GM12878 (cell line): Measurements from ENCODE around the gene SLC2A5.

Experiments used
- HDAC2 ChIP-seq: fragments of 200-600 bp; sonication (generic); IDR thresholded peaks from 2 replicates; pipeline ENCODE4 v1.6.1; 2017
- PAX8 ChIP-seq: fragments of 450-650 bp; IDR thresholded peaks from 2 replicates; pipeline ENCODE4 v1.6.1; 2017; ENCODE audit warnings: mild to moderate bottlenecking, moderate library complexity
- RB1 ChIP-seq: fragments of 450-650 bp; formaldehyde crosslinking; IDR thresholded peaks from 2 replicates; pipeline ENCODE4 v1.6.1; 2017; ENCODE audit warnings: mild to moderate bottlenecking, borderline replicate concordance
- TF ChIP-seq, protein P1 (sequence below), 3 experiments: IDR thresholded peaks in 2 of 3; conservative IDR thresholded peaks in 1 of 3; 2 replicates each; pipeline ENCODE4 v1.5.1; 2011; ENCODE audit warnings: low read depth in 3 of 3, low read length in 3 of 3, mild to moderate bottlenecking in 3 of 3, control low read depth in 2 of 3, moderate library complexity in 2 of 3, inconsistent platforms in 1 of 3, mixed read lengths in 1 of 3; ENCODE audit not compliant: control insufficient read depth in 2 of 3, insufficient read depth in 1 of 3; ENCODE audit errors: extremely low read depth in 1 of 3

DNA sequence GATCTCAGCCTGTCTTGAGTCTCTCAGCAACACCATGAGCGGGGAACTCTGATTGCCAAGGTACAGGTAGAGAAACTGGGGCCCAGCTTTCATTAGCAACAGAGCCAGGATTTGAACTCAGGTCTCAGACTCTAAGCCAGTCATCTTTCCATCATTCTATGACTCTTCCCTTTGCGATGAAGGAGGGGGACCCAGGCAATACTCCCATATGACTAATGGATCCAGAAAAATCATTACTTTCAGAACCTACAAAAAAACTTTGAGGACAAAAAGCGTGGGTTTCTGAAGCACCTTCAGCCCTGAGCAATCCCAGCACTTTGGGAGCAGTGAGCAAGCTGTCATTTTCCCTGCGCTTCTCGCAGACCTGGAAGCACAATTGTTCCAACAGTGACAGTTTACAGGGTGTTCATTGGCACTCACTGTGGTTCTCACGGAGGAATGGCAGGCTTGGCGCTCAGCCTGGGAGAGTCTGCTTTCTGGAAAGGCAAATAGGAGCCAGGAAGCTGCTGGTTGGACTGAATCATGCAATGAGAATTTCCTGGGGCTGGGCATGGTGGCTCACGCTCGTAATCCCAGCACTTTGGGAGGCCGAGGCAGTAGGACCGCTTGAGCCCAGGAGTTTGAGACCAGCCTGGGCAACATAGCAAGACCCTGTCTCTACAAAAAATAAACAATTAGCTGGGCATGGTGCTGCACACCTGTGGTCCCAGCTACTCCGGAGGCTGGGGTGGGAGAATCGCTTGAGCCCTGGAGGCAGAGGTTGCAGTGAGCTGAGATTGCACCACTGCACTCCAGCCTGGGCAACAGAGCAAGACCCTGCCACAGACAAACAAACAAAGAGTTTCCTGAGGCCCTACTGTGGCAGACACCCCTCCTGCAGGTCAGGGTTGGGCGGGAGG lies 83.3 kb downstream of the SLC2A5 start:
- no peak for TF ChIP-seq PAX8
- no peak for TF ChIP-seq HDAC2
- TF ChIP-seq, protein P1, sequence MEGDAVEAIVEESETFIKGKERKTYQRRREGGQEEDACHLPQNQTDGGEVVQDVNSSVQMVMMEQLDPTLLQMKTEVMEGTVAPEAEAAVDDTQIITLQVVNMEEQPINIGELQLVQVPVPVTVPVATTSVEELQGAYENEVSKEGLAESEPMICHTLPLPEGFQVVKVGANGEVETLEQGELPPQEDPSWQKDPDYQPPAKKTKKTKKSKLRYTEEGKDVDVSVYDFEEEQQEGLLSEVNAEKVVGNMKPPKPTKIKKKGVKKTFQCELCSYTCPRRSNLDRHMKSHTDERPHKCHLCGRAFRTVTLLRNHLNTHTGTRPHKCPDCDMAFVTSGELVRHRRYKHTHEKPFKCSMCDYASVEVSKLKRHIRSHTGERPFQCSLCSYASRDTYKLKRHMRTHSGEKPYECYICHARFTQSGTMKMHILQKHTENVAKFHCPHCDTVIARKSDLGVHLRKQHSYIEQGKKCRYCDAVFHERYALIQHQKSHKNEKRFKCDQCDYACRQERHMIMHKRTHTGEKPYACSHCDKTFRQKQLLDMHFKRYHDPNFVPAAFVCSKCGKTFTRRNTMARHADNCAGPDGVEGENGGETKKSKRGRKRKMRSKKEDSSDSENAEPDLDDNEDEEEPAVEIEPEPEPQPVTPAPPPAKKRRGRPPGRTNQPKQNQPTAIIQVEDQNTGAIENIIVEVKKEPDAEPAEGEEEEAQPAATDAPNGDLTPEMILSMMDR (IDR thresholded peaks at IDR 0.05 in 2 of 3, conservative IDR thresholded peaks at IDR 0.05 in 1 of 3; ENCODE audit: control insufficient read depth in 2 of 3, extremely low read depth in 1 of 3, insufficient read depth in 1 of 3, low read depth in 3 of 3, low read length in 3 of 3): no peak
- TF ChIP-seq RB1: no peak
